K562 (cell line): ENCODE data around the gene IL11. TPM values are rescaled to one million over a fixed set of nuclear protein-coding genes. Genes with fewer than 3 reads are reported as not detected.
A peak's percentile ranks its signal among the peaks of the same experiment; 100 is the strongest.

ENCODE experiments used
- CREM ChIP-seq: IDR thresholded peaks from 2 replicates; pipeline ENCODE4 v1.6.1; 2014; ENCODE audit warnings: antibody characterized with exemption, low read depth
- EP400 ChIP-seq: fragments of 450-650 bp; IDR thresholded peaks from 2 replicates; pipeline ENCODE4 v1.6.1; 2017; ENCODE audit warnings: antibody characterized with exemption, mild to moderate bottlenecking, moderate library complexity
- HNRNPL ChIP-seq: fragments of 200-400 bp; formaldehyde crosslinking; IDR thresholded peaks from 2 replicates; pipeline ENCODE4 v1.6.1; 2017; ENCODE audit warnings: low read depth, mild to moderate bottlenecking, low read length
- KLF16 ChIP-seq: IDR thresholded peaks from 2 replicates; pipeline ENCODE4 v1.6.1; 2016; ENCODE audit warnings: antibody characterized with exemption
- MAZ ChIP-seq, 2 experiments: fragments of 450-650 bp in 1 of 2; sonication (generic) in 1 of 2; formaldehyde crosslinking; IDR thresholded peaks in 1 of 2; conservative IDR thresholded peaks in 1 of 2; 2 replicates each; pipeline versions ENCODE4 v1.4.0 to v1.5.0; 2020; ENCODE audit warnings: mild to moderate bottlenecking in 1 of 2, missing genetic modification reagents in 1 of 2
- NFE2L1 ChIP-seq: fragments of 450-650 bp; IDR thresholded peaks from 2 replicates; pipeline ENCODE4 v1.6.1; 2016; ENCODE audit warnings: missing genetic modification characterization, low read depth, mild to moderate bottlenecking, missing compliant biosample characterization, moderate library complexity, borderline replicate concordance
- NFRKB ChIP-seq: fragments of 450-650 bp; IDR thresholded peaks from 2 replicates; pipeline ENCODE4 v1.6.1; 2016; ENCODE audit warnings: low read depth
- POLR2A ChIP-seq: fragments of 450-650 bp; conservative IDR thresholded peaks from 2 replicates; pipeline ENCODE4 v1.6.1; 2016
- POLR2G ChIP-seq: fragments of 200-400 bp; formaldehyde crosslinking; IDR thresholded peaks from 2 replicates; pipeline ENCODE4 v1.6.1; 2017; ENCODE audit warnings: low read depth, mild to moderate bottlenecking, antibody characterized with exemption, low read length, moderate library complexity
- RBFOX2 ChIP-seq: fragments of 200-400 bp; formaldehyde crosslinking; IDR thresholded peaks from 2 replicates; pipeline ENCODE4 v1.6.1; 2017; ENCODE audit warnings: low read depth, mild to moderate bottlenecking, low read length, moderate library complexity
- RBM22 ChIP-seq: fragments of 200-400 bp; formaldehyde crosslinking; IDR thresholded peaks from 2 replicates; pipeline ENCODE4 v1.6.1; 2018; ENCODE audit warnings: low read length, low read depth; ENCODE audit not compliant: poor library complexity, severe bottlenecking
- ZFX ChIP-seq: sonication (generic); formaldehyde crosslinking; IDR thresholded peaks from 2 replicates; pipeline ENCODE4 v1.8.0; 2022; ENCODE audit warnings: mild to moderate bottlenecking, missing genetic modification reagents, moderate library complexity
- polyA plus RNA-seq, 8 experiments: library from polyadenylated mRNA; depleted of rRNA in 4 of 8; stranded (reverse) in 5 of 8; unstranded in 3 of 8; fragments of >200 nt; fragmentation: Nextera tagmentation in 2 of 8; fragmentation: Illumina TruSeq in 1 of 8; extraction: Ambion mirVana in 2 of 8; extraction: Trizol in 1 of 8; gene quantifications; 2 replicates each; pipeline versions ENCODE4 v1.2.1 to v1.2.3, GENCODE V29; 2011 to 2014; ENCODE audit warnings: inconsistent platforms in 1 of 8, missing spikeins in 1 of 8
- total RNA-seq, 7 experiments: library from RNA; depleted of rRNA in 6 of 7; stranded (reverse); fragments of >200 nt in 6 of 7; fragmentation: Illumina TruSeq in 2 of 7; extraction: Trizol in 2 of 7; gene quantifications; 2 replicates each; pipeline versions ENCODE4 v1.2.1 to v1.2.3, GENCODE V29; 2011 to 2021; ENCODE audit warnings: low replicate concordance in 1 of 7
- TF ChIP-seq, protein P1 (sequence below): sonication (generic); formaldehyde crosslinking; IDR thresholded peaks from 2 replicates; pipeline ENCODE4 v1.8.0; 2023; ENCODE audit warnings: missing genetic modification reagents, mild to moderate bottlenecking, borderline replicate concordance
- TF ChIP-seq, protein P2 (sequence below): fragments of 450-650 bp; conservative IDR thresholded peaks from 2 replicates; pipeline ENCODE4 v1.6.1; 2016; ENCODE audit warnings: missing genetic modification characterization, low read depth, mild to moderate bottlenecking, missing compliant biosample characterization, moderate library complexity
- TF ChIP-seq, protein P3 (sequence below): sonication (generic); formaldehyde crosslinking; IDR thresholded peaks from 2 replicates; pipeline ENCODE4 v1.8.0; 2022; ENCODE audit warnings: missing genetic modification reagents, mild to moderate bottlenecking, moderate library complexity, borderline replicate concordance
- TF ChIP-seq, protein P4 (sequence below), 2 experiments: IDR thresholded peaks; 2 replicates each; pipeline ENCODE4 v1.6.1; 2012; ENCODE audit warnings: improper control_type of control experiment in 2 of 2, low read depth in 2 of 2, low read length in 2 of 2, borderline replicate concordance in 1 of 2

Gene IL11
- total and polyA plus RNA-seq, 9 of the 15 experiments (the other 6 are each of a cell fraction or from before 2014, with no cell fraction given): 0.04 to 0.42 (median 0.06) TPM; not detected in 6

DNA sequence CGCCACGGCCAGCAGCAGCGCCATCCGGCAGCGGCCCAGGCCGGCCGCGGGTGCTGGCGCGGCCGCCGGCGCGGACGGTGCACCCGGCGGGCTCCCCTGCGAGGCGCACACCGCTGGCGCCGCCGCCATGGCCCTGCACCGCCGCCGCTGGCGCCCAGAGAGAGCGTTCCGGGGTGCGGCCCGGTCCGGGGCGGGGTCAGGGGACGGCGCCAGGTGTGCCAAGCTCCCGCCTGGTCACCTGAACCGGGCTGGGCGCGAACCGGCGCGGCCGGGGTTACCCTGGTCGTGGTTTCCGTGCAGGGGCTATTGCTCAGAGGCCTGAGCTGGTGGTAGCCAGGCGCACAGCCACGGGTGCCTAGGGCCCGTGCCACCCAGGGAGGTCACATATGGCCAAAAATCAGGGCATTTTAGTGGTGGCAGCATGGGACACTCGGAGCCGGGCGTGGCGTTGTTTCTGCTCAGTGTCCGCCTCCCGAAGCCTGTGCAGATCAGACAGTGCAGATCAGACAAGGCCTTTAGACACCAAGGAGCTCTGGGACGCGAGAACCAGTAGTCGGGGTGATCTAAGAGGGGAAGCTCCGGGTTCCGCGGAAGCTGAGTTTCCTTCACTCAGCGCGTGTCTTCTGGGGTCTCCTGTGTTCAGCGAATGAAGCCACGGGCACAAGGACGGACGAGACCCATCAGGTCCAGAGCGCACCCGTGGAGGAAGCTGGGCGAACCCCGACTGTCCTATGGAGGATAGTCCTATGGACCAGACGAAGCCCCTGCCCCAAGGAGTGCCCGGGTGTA, 14.1 kb upstream of the IL11 start, which contains the start of gene TMEM238 (continued):
- TF ChIP-seq, protein P1, sequence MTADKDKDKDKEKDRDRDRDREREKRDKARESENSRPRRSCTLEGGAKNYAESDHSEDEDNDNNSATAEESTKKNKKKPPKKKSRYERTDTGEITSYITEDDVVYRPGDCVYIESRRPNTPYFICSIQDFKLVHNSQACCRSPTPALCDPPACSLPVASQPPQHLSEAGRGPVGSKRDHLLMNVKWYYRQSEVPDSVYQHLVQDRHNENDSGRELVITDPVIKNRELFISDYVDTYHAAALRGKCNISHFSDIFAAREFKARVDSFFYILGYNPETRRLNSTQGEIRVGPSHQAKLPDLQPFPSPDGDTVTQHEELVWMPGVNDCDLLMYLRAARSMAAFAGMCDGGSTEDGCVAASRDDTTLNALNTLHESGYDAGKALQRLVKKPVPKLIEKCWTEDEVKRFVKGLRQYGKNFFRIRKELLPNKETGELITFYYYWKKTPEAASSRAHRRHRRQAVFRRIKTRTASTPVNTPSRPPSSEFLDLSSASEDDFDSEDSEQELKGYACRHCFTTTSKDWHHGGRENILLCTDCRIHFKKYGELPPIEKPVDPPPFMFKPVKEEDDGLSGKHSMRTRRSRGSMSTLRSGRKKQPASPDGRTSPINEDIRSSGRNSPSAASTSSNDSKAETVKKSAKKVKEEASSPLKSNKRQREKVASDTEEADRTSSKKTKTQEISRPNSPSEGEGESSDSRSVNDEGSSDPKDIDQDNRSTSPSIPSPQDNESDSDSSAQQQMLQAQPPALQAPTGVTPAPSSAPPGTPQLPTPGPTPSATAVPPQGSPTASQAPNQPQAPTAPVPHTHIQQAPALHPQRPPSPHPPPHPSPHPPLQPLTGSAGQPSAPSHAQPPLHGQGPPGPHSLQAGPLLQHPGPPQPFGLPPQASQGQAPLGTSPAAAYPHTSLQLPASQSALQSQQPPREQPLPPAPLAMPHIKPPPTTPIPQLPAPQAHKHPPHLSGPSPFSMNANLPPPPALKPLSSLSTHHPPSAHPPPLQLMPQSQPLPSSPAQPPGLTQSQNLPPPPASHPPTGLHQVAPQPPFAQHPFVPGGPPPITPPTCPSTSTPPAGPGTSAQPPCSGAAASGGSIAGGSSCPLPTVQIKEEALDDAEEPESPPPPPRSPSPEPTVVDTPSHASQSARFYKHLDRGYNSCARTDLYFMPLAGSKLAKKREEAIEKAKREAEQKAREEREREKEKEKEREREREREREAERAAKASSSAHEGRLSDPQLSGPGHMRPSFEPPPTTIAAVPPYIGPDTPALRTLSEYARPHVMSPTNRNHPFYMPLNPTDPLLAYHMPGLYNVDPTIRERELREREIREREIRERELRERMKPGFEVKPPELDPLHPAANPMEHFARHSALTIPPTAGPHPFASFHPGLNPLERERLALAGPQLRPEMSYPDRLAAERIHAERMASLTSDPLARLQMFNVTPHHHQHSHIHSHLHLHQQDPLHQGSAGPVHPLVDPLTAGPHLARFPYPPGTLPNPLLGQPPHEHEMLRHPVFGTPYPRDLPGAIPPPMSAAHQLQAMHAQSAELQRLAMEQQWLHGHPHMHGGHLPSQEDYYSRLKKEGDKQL (CRISPR knock-in tag): no peak
- TF ChIP-seq HNRNPL: peak; percentile 69; the same call in 1 of the 2 replicates
- TF ChIP-seq MAZ (CRISPR knock-in tag; conservative IDR thresholded peaks at IDR 0.05 in 1 of 2, IDR thresholded peaks at IDR 0.05 in 1 of 2): peak in 1 of 2 experiments; percentile 26; a peak in 1 of 4 replicates
- TF ChIP-seq POLR2G: peak; percentile 63
- TF ChIP-seq, protein P2, sequence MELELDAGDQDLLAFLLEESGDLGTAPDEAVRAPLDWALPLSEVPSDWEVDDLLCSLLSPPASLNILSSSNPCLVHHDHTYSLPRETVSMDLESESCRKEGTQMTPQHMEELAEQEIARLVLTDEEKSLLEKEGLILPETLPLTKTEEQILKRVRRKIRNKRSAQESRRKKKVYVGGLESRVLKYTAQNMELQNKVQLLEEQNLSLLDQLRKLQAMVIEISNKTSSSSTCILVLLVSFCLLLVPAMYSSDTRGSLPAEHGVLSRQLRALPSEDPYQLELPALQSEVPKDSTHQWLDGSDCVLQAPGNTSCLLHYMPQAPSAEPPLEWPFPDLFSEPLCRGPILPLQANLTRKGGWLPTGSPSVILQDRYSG (tag): no peak
- peak; percentile 76 for TF ChIP-seq RBFOX2
- TF ChIP-seq NFRKB: peak; percentile 59; the same call in 1 of the 2 replicates
- TF ChIP-seq, protein P3, sequence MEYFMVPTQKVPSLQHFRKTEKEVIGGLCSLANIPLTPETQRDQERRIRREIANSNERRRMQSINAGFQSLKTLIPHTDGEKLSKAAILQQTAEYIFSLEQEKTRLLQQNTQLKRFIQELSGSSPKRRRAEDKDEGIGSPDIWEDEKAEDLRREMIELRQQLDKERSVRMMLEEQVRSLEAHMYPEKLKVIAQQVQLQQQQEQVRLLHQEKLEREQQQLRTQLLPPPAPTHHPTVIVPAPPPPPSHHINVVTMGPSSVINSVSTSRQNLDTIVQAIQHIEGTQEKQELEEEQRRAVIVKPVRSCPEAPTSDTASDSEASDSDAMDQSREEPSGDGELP (CRISPR knock-in tag): peak; percentile 19; the same call in 1 of the 2 replicates
- 0 out of 2 replicates have a peak, but pooled peaks have one; percentile 35 for TF ChIP-seq POLR2A
- TF ChIP-seq, protein P4, sequence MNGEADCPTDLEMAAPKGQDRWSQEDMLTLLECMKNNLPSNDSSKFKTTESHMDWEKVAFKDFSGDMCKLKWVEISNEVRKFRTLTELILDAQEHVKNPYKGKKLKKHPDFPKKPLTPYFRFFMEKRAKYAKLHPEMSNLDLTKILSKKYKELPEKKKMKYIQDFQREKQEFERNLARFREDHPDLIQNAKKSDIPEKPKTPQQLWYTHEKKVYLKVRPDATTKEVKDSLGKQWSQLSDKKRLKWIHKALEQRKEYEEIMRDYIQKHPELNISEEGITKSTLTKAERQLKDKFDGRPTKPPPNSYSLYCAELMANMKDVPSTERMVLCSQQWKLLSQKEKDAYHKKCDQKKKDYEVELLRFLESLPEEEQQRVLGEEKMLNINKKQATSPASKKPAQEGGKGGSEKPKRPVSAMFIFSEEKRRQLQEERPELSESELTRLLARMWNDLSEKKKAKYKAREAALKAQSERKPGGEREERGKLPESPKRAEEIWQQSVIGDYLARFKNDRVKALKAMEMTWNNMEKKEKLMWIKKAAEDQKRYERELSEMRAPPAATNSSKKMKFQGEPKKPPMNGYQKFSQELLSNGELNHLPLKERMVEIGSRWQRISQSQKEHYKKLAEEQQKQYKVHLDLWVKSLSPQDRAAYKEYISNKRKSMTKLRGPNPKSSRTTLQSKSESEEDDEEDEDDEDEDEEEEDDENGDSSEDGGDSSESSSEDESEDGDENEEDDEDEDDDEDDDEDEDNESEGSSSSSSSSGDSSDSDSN (IDR thresholded peaks at IDR 0.05; ENCODE audit: borderline replicate concordance in 1 of 2, low read depth in 2 of 2, low read length in 2 of 2): 0 out of 4 replicates have a peak, but pooled peaks of 1 of the 2 experiments have one; percentile 21
- TF ChIP-seq CREM: 0 out of 2 replicates have a peak, but pooled peaks have one; percentile 3
- no peak for TF ChIP-seq RBM22
- TF ChIP-seq EP400: no peak
- peak; percentile 71 for TF ChIP-seq ZFX (CRISPR knock-in tag)
- no peak for TF ChIP-seq KLF16
- no peak for TF ChIP-seq NFE2L1 (tag)
